CD4-positive, alpha-beta T cell (primary cell): ENCODE data around the gene FAM110D. TPM values are rescaled to one million over a fixed set of nuclear protein-coding genes. Genes with fewer than 3 reads are reported as not detected.

ENCODE experiments used
- ATAC-seq: fragments of 200-7000 bp; cut with Tn5 transposase; one replicate; pipeline ENCODE4 v1.10.0; 2022; ENCODE audit warnings: mild to moderate bottlenecking; ENCODE audit not compliant: poor library complexity
- CTCF ChIA-PET: fragments of 350-600 bp; sonication (Branson Sonifier 250); formaldehyde crosslinking; loops from one replicate; lab custom pipeline; 2021; ENCODE audit warnings: antibody characterized with exemption, inconsistent platforms; lab: Charles Lee
- POLR2A ChIA-PET: fragments of 350-600 bp; sonication (Branson Sonifier 250); formaldehyde crosslinking; loops from one replicate; lab custom pipeline; 2021; ENCODE audit warnings: antibody characterized with exemption, inconsistent platforms; lab: Charles Lee
- DNase-seq, 14 experiments: peaks; one replicate each; pipeline ENCODE4 v3.0.0-alpha.2; 2013 to 2020; ENCODE audit warnings: mixed read lengths in 2 of 14
- H3K27ac ChIP-seq, 2 donors: one replicate each; pipeline versions ENCODE4 v1.5.1 to v1.7.0; 2013; ENCODE audit warnings: low read length in 2 of 2, low read depth in 1 of 2, mild to moderate bottlenecking in 1 of 2
- H3K27me3 ChIP-seq, 2 experiments: 1 replicate in 1 of 2; 2 replicates in 1 of 2; pipeline versions ENCODE4 v1.6.1 to v1.7.0; 2013; ENCODE audit warnings: low read length in 2 of 2, control low read depth in 1 of 2, mild to moderate bottlenecking in 1 of 2, moderate library complexity in 1 of 2; ENCODE audit not compliant: insufficient read depth in 2 of 2, control insufficient read depth in 1 of 2
- H3K36me3 ChIP-seq: one replicate; pipeline ENCODE4 v1.6.1; 2013; ENCODE audit warnings: low read length, control low read depth; ENCODE audit not compliant: insufficient read depth
- H3K4me1 ChIP-seq: one replicate; pipeline ENCODE4 v1.6.1; 2013; ENCODE audit warnings: low read length, control low read depth; ENCODE audit not compliant: insufficient read depth
- H3K4me3 ChIP-seq: one replicate; pipeline ENCODE4 v1.5.1; 2013; ENCODE audit warnings: mild to moderate bottlenecking, low read length, moderate library complexity
- H3K9me3 ChIP-seq, 2 experiments: 1 replicate in 1 of 2; 2 replicates in 1 of 2; pipeline versions ENCODE4 v1.6.1 to v1.7.0; 2013; ENCODE audit warnings: low read length in 2 of 2, mild to moderate bottlenecking in 2 of 2, control low read depth in 1 of 2, moderate library complexity in 1 of 2; ENCODE audit not compliant: control insufficient read depth in 1 of 2, insufficient read depth in 1 of 2
- H3K27ac Mint-ChIP-seq: one replicate; pipeline ENCODE4 v1.8.0; 2020; ENCODE audit warnings: mixed read lengths
- H3K27me3 Mint-ChIP-seq: one replicate; pipeline ENCODE4 v1.8.0; 2021; ENCODE audit warnings: mixed read lengths
- H3K36me3 Mint-ChIP-seq: one replicate; pipeline ENCODE4 v1.8.0; 2021; ENCODE audit warnings: low read depth, mixed read lengths
- H3K4me1 Mint-ChIP-seq: one replicate; pipeline ENCODE4 v1.8.0; 2021; ENCODE audit warnings: low read depth, mixed read lengths
- H3K4me3 Mint-ChIP-seq: one replicate; pipeline ENCODE4 v1.8.0; 2020; ENCODE audit warnings: mild to moderate bottlenecking, mixed read lengths
- H3K9me3 Mint-ChIP-seq: one replicate; pipeline ENCODE4 v1.8.0; 2020; ENCODE audit warnings: mixed read lengths
- CTCF ChIP-seq: fragments of 200-600 bp; IDR thresholded peaks from one replicate; pipeline ENCODE4 v1.8.0; 2022; ENCODE audit warnings: antibody characterized with exemption, mild to moderate bottlenecking
- intact Hi-C, 2 experiments: fragments of 100-400 bp; cut with DNase I in 1 of 2; cut with micrococcal nuclease in 1 of 2; formaldehyde crosslinking; loops; one replicate each; pipeline versions ENCODE4 v1.15.1 to v1.9.0; 2023 to 2025; cut with DNase I, micrococcal nuclease
- total RNA-seq, 174 experiments: library from RNA in 2 of 174; stranded (reverse) in 2 of 174; gene quantifications; one replicate each; pipeline ENCODE4 v1.2.3 and lab custom pipeline; 2021 to 2026

FAM110D gene
- total RNA-seq, 2 experiments from 2014 or later: not detected

- H3K4me3 ChIP-seq: peak within 1 kb of the TSS; percentile 85
- intact Hi-C loops: loop anchor here (1.0 to 10.0 kb wide), 6 partner anchors 63 to 225 kb away; partner anchors contain the start of gene CEP85 (in 1 of the 2)
- Mint-ChIP-seq H3K9me3 (no peaks in the 10 kb centered on the region), H3K27me3 (no peaks in the 10 kb centered on the region), H3K4me3 (peak within 1 kb of the TSS; percentile 90), H3K27ac (peak within 1 kb of the TSS; percentile 61), H3K36me3 (no peaks in the 10 kb centered on the region), H3K4me1 (peaks cover 12% of the 10 kb centered on the region)
- H3K4me1 ChIP-seq: peaks cover 26% of the 10 kb centered on the region
- peak; percentile 86 for ATAC-seq
- DNase-seq: peak; percentile 61 to 91 (median 77)
- H3K27me3 ChIP-seq: no peaks in the 10 kb centered on the region
- no peaks in the 10 kb centered on the region for H3K36me3 ChIP-seq
- ChIA-PET CTCF (interaction anchor here (0.6 to 2.9 kb wide), 30 partner anchors 11 to 1888 kb away, joined by 3 to 50 read pairs (median 3); partner anchors contain the start of genes CATSPER4, CD52 and CEP85), POLR2A (interaction anchor here (0.6 to 1.8 kb wide), 10 partner anchors 13 to 262 kb away, joined by 3 to 36 read pairs (median 4); partner anchors contain the start of genes CEP85 and DHDDS)
- H3K27ac ChIP-seq: peak within 1 kb of the TSS; percentile 58 to 71
- no peaks in the 10 kb centered on the region for H3K9me3 ChIP-seq
- peak; percentile 90 for TF ChIP-seq CTCF
Measured at GRCh38 chr1:26169669-26170471, 11.0 kb downstream of the FAM110D start, which contains the start of gene ZNF593. TSS of gene ZNF593 (plus strand) at chr1:26169908. CDS start at chr1:26169984, 76 bp downstream.

GRCh38 chr1:26170472-26170821, 11.6 kb downstream of the FAM110D start:
- Histone ChIP-seq H3K27me3 (no peaks in the 10 kb centered on the region), H3K36me3 (no peaks in the 10 kb centered on the region), H3K4me3 (peak overlapping the region; percentile 85), H3K27ac (peak overlapping the region in 1 of 2 donors; percentile 58), H3K9me3 (no peaks in the 10 kb centered on the region), H3K4me1 (peaks cover 26% of the 10 kb centered on the region)
- no peak for ATAC-seq
- peaks cover 12% of the 10 kb centered on the region for H3K4me1 Mint-ChIP-seq
- no peak for TF ChIP-seq CTCF
- no peaks in the 10 kb centered on the region for H3K27me3 Mint-ChIP-seq
- CTCF ChIA-PET: interaction anchor here (1.0 to 2.9 kb wide), 11 partner anchors 20 to 209 kb away, joined by 3 to 50 read pairs (median 5); partner anchors contain the start of genes CATSPER4 and CEP85
- DNase-seq: no peak
- POLR2A ChIA-PET: interaction anchor here (1.2 to 1.8 kb wide), 3 partner anchors 44 to 68 kb away, joined by 4 to 36 read pairs (median 6); partner anchors contain the start of gene CEP85
- peak overlapping the region; percentile 61 for H3K27ac Mint-ChIP-seq
- peak overlapping the region; percentile 90 for H3K4me3 Mint-ChIP-seq
- intact Hi-C loops: no loop called here
- H3K36me3 Mint-ChIP-seq: no peaks in the 10 kb centered on the region
- no peaks in the 10 kb centered on the region for H3K9me3 Mint-ChIP-seq

- Mint-ChIP-seq H3K27me3 (no peaks in the 10 kb centered on the region), H3K9me3 (no peaks in the 10 kb centered on the region), H3K27ac (peak within 1 kb of the TSS; percentile 61), H3K36me3 (no peaks in the 10 kb centered on the region), H3K4me1 (peaks cover 12% of the 10 kb centered on the region), H3K4me3 (peak within 1 kb of the TSS; percentile 90)
- no peak for DNase-seq
- ChIA-PET CTCF (interaction anchor here (0.8 to 3.2 kb wide), 3 partner anchors 63 to 66 kb away, joined by 4 to 50 read pairs (median 13); partner anchors contain the start of gene CEP85), POLR2A (interaction anchor here (1.2 to 1.8 kb wide), 2 partner anchors 63 to 67 kb away, joined by 4 to 7 read pairs; partner anchors contain the start of gene CEP85)
- Histone ChIP-seq H3K9me3 (no peaks in the 10 kb centered on the region), H3K27me3 (no peaks in the 10 kb centered on the region), H3K4me1 (peaks cover 26% of the 10 kb centered on the region), H3K27ac (no peak within 1 kb of the TSS), H3K36me3 (no peaks in the 10 kb centered on the region), H3K4me3 (peak within 1 kb of the TSS; percentile 85)
- intact Hi-C loops: no loop called here
- no peak for TF ChIP-seq CTCF
- ATAC-seq: no peak
Measured at GRCh38 chr1:26171084-26172072, 12.5 kb downstream of the FAM110D start, which contains the start of gene ZNF593OS. TSS of gene ZNF593OS (minus strand) at chr1:26171832. CDS start at chr1:26171661, 171 bp downstream.
